Activated CD4-positive, alpha-beta memory T cell treated with anti-CD3 and anti-CD28 coated beads, Interleukin-2, amount 10 ng/mL, durations not matched to agents 7 days and 5 days (primary cell): ENCODE results near the gene FBXO2. TPM values are rescaled to one million over a fixed set of nuclear protein-coding genes. Genes with fewer than 3 reads are reported as not detected.

Experiments
- CTCF ChIA-PET: fragments of 350-600 bp; sonication (Branson Sonifier 250); formaldehyde crosslinking; loops from one replicate; lab custom pipeline; 2021; ENCODE audit warnings: antibody characterized with exemption, inconsistent platforms; lab: Charles Lee
- POLR2A ChIA-PET: fragments of 350-600 bp; sonication (Branson Sonifier 250); formaldehyde crosslinking; loops from one replicate; lab custom pipeline; 2021; ENCODE audit warnings: antibody characterized with exemption; lab: Charles Lee
- DNase-seq: peaks from one replicate; pipeline ENCODE4 v3.0.0-alpha.2; 2020
- H3K27ac Mint-ChIP-seq: one replicate; pipeline ENCODE4 v1.8.0; 2021; ENCODE audit warnings: mild to moderate bottlenecking, mixed read lengths
- H3K27me3 Mint-ChIP-seq: one replicate; pipeline ENCODE4 v1.8.0; 2021; ENCODE audit warnings: mixed read lengths
- H3K36me3 Mint-ChIP-seq: one replicate; pipeline ENCODE4 v1.8.0; 2021; ENCODE audit warnings: low read depth, mixed read lengths
- H3K4me1 Mint-ChIP-seq: one replicate; pipeline ENCODE4 v1.8.0; 2021; ENCODE audit warnings: mixed read lengths
- H3K4me3 Mint-ChIP-seq: one replicate; pipeline ENCODE4 v1.8.0; 2021; ENCODE audit warnings: mild to moderate bottlenecking, mixed read lengths
- H3K9me3 Mint-ChIP-seq: one replicate; pipeline ENCODE4 v1.8.0; 2021; ENCODE audit warnings: mixed read lengths
- total RNA-seq, 2 experiments: library from RNA; stranded (reverse); gene quantifications; one replicate each; pipeline ENCODE4 v1.2.3, GENCODE V29; 2021

Gene FBXO2
- total RNA-seq, 2 experiments from 2014 or later = 1.4 to 1.8 TPM

GRCh38 chr1:11639372-11639771, 14.9 kb downstream of the FBXO2 start:
- CTCF ChIA-PET = no interaction called here

GRCh38 chr1:11638121-11638520, 16.1 kb downstream of the FBXO2 start:
- POLR2A ChIA-PET = no interaction called here
- no peaks in the 10 kb centered on the region for H3K9me3 Mint-ChIP-seq
- H3K27ac Mint-ChIP-seq = no peak overlapping the region
- H3K4me1 Mint-ChIP-seq = no peaks in the 10 kb centered on the region
- H3K4me3 Mint-ChIP-seq = no peak overlapping the region
- no peak for DNase-seq
- H3K36me3 Mint-ChIP-seq = no peaks in the 10 kb centered on the region
- CTCF ChIA-PET = interaction anchor here (1.1 kb wide), 1 partner anchor 81 kb away, joined by 3 read pairs; no protein-coding TSS in a partner anchor
- H3K27me3 Mint-ChIP-seq = peaks cover 13% of the 10 kb centered on the region

More at GRCh38 chr1:11639372-11639771, 14.9 kb downstream of the FBXO2 start:
- H3K4me3 Mint-ChIP-seq = no peak overlapping the region
- no peaks in the 10 kb centered on the region for H3K4me1 Mint-ChIP-seq
- H3K27me3 Mint-ChIP-seq = peaks cover 13% of the 10 kb centered on the region
- POLR2A ChIA-PET = no interaction called here
- no peaks in the 10 kb centered on the region for H3K9me3 Mint-ChIP-seq
- H3K27ac Mint-ChIP-seq = no peak overlapping the region
- H3K36me3 Mint-ChIP-seq = no peaks in the 10 kb centered on the region
- no peak for DNase-seq

GRCh38 chr1:11634365-11635192, 19.6 kb downstream of the FBXO2 start:
- Mint-ChIP-seq H3K9me3 (no peaks in the 10 kb centered on the region), H3K36me3 (no peaks in the 10 kb centered on the region), H3K4me3 (no peak overlapping the region), H3K27me3 (peaks cover 15% of the 10 kb centered on the region), H3K4me1 (no peaks in the 10 kb centered on the region), H3K27ac (no peak overlapping the region)
- CTCF ChIA-PET = interaction anchor here (0.9 kb wide), 1 partner anchor 155 kb away, joined by 3 read pairs; the partner anchor contains the start of gene DISP3
- POLR2A ChIA-PET = no interaction called here
- no peak for DNase-seq

GRCh38 chr1:11629184-11630016, 24.8 kb downstream of the FBXO2 start:
- Mint-ChIP-seq H3K27ac (no peak overlapping the region), H3K4me1 (no peaks in the 10 kb centered on the region), H3K36me3 (no peaks in the 10 kb centered on the region), H3K9me3 (no peaks in the 10 kb centered on the region), H3K4me3 (no peak overlapping the region), H3K27me3 (peaks cover 18% of the 10 kb centered on the region)
- DNase-seq = no peak
- CTCF ChIA-PET = interaction anchor here (1.0 kb wide), 1 partner anchor 14 kb away, joined by 3 read pairs; no protein-coding TSS in a partner anchor
- POLR2A ChIA-PET = no interaction called here

DNA sequence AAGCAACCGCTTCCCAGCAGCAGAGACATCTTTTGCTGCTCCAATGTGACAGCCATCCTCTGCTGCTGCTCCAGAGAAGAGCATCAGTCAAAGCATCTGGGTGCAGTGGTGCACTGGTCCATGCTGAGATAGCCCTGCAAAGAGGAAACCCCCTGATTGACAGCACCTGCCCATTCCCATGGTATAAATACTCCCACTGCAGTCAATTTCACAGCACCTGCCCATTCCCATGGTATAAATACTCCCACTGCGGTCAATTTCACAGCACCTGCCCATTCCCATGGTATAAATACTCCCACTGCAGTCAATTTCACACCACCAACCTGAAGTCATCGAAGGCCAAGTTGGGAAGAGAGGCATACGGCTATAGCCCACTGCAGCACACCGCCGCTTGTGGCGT, 25.5 kb downstream of the FBXO2 start:
- no peaks in the 10 kb centered on the region for H3K4me1 Mint-ChIP-seq
- H3K9me3 Mint-ChIP-seq = no peaks in the 10 kb centered on the region
- no peaks in the 10 kb centered on the region for H3K36me3 Mint-ChIP-seq
- H3K27ac Mint-ChIP-seq = no peak overlapping the region
- H3K27me3 Mint-ChIP-seq = peaks cover 18% of the 10 kb centered on the region
- CTCF ChIA-PET = interaction anchor here (1.0 kb wide), 1 partner anchor 15 kb away, joined by 3 read pairs; no protein-coding TSS in a partner anchor
- DNase-seq = no peak
- no peak overlapping the region for H3K4me3 Mint-ChIP-seq
- POLR2A ChIA-PET = no interaction called here

- Mint-ChIP-seq H3K36me3 (no peaks in the 10 kb centered on the region), H3K27me3 (peaks cover 22% of the 10 kb centered on the region), H3K9me3 (no peaks in the 10 kb centered on the region), H3K4me3 (no peak overlapping the region), H3K4me1 (no peaks in the 10 kb centered on the region), H3K27ac (no peak overlapping the region)
- ChIA-PET POLR2A (no interaction called here), CTCF (interaction anchor here (1.1 kb wide), 1 partner anchor 17 kb away, joined by 3 read pairs; no protein-coding TSS in a partner anchor)
- DNase-seq = no peak
Observed at GRCh38 chr1:11626551-11626950, 27.7 kb downstream of the FBXO2 start.

DNA sequence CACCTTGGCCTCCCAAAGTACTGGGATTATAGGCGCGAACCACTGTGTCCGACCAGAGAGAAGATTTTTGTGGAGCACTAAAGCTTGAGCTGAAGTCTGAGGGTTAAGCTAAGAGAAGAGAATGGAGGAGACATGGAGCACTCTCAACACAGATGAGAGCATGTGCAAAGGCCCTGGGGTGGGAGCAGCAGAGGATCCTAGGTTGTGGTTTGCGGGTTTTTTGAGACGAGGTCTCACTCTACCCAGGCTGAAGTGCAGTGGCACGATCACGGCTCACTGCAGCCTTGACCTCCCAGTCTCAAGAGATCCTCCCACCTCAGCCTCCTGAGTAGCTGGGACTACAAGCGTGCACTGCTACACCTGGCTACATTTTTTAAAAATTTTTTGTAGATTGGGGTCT, 30.5 kb downstream of the FBXO2 start:
- Mint-ChIP-seq H3K36me3 (no peaks in the 10 kb centered on the region), H3K27ac (no peak overlapping the region), H3K4me1 (no peaks in the 10 kb centered on the region), H3K4me3 (no peak overlapping the region), H3K27me3 (peaks cover 18% of the 10 kb centered on the region), H3K9me3 (no peaks in the 10 kb centered on the region)
- no peak for DNase-seq
- POLR2A ChIA-PET = no interaction called here
- CTCF ChIA-PET = no interaction called here

- Mint-ChIP-seq H3K4me3 (no peak overlapping the region), H3K27ac (no peak overlapping the region), H3K36me3 (no peaks in the 10 kb centered on the region), H3K9me3 (no peaks in the 10 kb centered on the region), H3K4me1 (no peaks in the 10 kb centered on the region), H3K27me3 (peaks cover 14% of the 10 kb centered on the region)
- no peak for DNase-seq
- ChIA-PET CTCF (no interaction called here), POLR2A (no interaction called here)
Observed at GRCh38 chr1:11622398-11622797, 31.8 kb downstream of the FBXO2 start.

DNA sequence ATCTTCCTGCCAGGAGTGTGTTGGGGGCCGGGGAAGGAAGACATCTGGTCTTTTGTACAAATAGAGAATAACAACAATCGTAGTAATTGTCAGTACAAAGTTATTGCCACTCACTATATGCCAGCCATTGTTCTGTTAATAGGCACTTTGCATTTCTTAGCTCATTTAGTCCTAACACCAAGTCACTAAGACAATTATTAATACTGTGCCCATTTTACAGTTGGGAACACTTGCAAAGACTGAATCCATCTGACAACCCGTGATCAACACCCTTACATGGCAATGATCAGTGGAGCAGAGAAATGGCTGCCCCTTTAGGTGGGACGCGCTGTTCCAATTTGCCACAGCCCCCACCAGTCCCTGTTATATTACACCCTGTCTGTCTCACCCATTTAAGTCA, 33.3 kb downstream of the FBXO2 start:
- no peak for DNase-seq
- H3K4me1 Mint-ChIP-seq = no peaks in the 10 kb centered on the region
- no peaks in the 10 kb centered on the region for H3K36me3 Mint-ChIP-seq
- H3K27ac Mint-ChIP-seq = no peak overlapping the region
- POLR2A ChIA-PET = no interaction called here
- no peak overlapping the region for H3K4me3 Mint-ChIP-seq
- CTCF ChIA-PET = no interaction called here
- peaks cover 10% of the 10 kb centered on the region for H3K27me3 Mint-ChIP-seq
- no peaks in the 10 kb centered on the region for H3K9me3 Mint-ChIP-seq

GRCh38 chr1:11620405-11620804, 33.8 kb downstream of the FBXO2 start:
- H3K4me3 Mint-ChIP-seq = no peak overlapping the region
- DNase-seq = no peak
- ChIA-PET POLR2A (no interaction called here), CTCF (no interaction called here)
- no peaks in the 10 kb centered on the region for H3K9me3 Mint-ChIP-seq
- H3K4me1 Mint-ChIP-seq = no peaks in the 10 kb centered on the region
- no peaks in the 10 kb centered on the region for H3K36me3 Mint-ChIP-seq
- peaks cover 10% of the 10 kb centered on the region for H3K27me3 Mint-ChIP-seq
- no peak overlapping the region for H3K27ac Mint-ChIP-seq

DNA sequence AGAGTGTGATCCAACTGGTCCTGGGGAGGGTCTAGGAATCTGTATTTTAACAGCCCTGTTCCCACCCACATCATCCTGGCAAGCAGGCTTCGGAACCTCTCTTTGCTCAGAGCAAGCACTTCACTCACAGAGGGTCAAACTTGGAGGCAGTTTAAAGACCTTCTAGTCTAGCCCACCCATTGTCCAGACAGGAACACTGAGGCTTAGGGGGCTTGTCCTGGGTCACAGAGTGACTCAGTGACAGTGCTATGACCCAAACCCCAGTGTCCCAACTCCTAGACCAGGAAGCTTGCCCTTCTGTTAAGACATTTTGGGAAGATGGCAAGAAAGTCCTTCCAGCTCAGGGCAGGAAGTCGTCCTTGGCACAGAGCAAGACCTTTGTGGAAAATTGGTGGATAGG, 36.5 kb downstream of the FBXO2 start:
- no peaks in the 10 kb centered on the region for H3K9me3 Mint-ChIP-seq

DNA sequence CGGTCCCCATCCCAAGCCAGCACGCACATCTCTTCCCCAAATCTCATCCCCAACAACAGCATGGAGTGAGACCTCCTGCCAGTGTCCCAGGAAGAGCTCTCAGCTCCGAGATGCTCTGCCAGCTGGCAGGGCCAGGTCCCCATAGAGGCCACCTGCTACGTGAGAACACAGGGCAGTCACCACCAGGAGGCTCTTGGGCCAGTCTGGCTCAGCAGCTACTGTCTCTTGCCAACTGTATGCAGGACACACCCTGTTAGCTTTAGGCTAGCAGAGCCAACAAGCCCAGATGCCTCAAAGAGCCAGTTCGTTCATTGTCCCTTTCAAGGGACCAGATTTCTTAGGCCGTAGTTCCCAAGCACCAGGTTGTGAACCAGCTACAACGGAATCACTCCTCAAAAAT, 36.9 kb downstream of the FBXO2 start:
- Mint-ChIP-seq H3K4me1 (no peaks in the 10 kb centered on the region), H3K4me3 (no peak overlapping the region), H3K36me3 (no peaks in the 10 kb centered on the region), H3K27me3 (peaks cover 8% of the 10 kb centered on the region), H3K27ac (no peak overlapping the region), H3K9me3 (no peaks in the 10 kb centered on the region)
- CTCF ChIA-PET = interaction anchor here (0.7 kb wide), 1 partner anchor 23 kb away, joined by 3 read pairs; no protein-coding TSS in a partner anchor
- no peak for DNase-seq
- POLR2A ChIA-PET = no interaction called here

More for the DNA sequence above, 36.5 kb downstream of the FBXO2 start:
- peaks cover 8% of the 10 kb centered on the region for H3K27me3 Mint-ChIP-seq
- no peak overlapping the region for H3K4me3 Mint-ChIP-seq
- H3K27ac Mint-ChIP-seq = no peak overlapping the region
- ChIA-PET CTCF (interaction anchor here (0.7 kb wide), 1 partner anchor 23 kb away, joined by 3 read pairs; no protein-coding TSS in a partner anchor), POLR2A (no interaction called here)
- no peaks in the 10 kb centered on the region for H3K36me3 Mint-ChIP-seq
- no peak for DNase-seq
- no peaks in the 10 kb centered on the region for H3K4me1 Mint-ChIP-seq

DNA sequence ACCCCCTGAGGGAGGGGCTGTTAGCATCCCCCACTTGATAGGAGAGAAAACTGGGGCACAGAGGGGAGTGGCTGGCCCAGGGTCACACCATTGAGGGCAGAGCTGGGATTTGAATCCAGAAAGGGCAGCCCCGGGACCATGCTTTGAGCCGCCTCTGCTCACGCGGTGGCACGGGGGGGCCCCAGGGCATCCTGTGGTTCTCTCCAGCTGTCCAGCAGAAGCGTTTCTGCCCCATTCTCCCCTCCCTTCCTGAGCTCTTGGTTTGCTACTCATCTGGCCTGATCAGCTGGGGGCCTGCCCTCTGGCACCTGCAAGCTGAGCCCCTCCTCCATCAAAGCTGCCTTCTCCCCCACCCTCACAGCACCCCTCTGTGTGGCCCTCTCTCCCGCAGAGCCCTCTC, 37.5 kb downstream of the FBXO2 start:
- ChIA-PET POLR2A (no interaction called here), CTCF (no interaction called here)
- Mint-ChIP-seq H3K4me1 (no peaks in the 10 kb centered on the region), H3K27me3 (peaks cover 6% of the 10 kb centered on the region), H3K36me3 (no peaks in the 10 kb centered on the region), H3K27ac (no peak overlapping the region), H3K4me3 (no peak overlapping the region), H3K9me3 (no peaks in the 10 kb centered on the region)
- DNase-seq = no peak
